PC-9 (cell line): ENCODE measurements around the gene TENM4. TPM values are rescaled to one million over a fixed set of nuclear protein-coding genes. Genes with fewer than 3 reads are reported as not detected.

ENCODE experiments used
- BruUV-seq: library from RNA; stranded (reverse); fragments of 400-500 nt; replicated peaks from 2 replicates; lab custom pipeline; 2021; lab: Mats Ljungman, UMichigan
- CTCF ChIA-PET: fragments of 300-600 bp; sonication (Branson Sonifier 250); formaldehyde crosslinking; loops from one replicate; lab custom pipeline; 2022; ENCODE audit warnings: antibody characterized with exemption; lab: Charles Lee
- POLR2A ChIA-PET: fragments of 300-600 bp; sonication (Branson Sonifier 250); formaldehyde crosslinking; loops from one replicate; lab custom pipeline; 2022; ENCODE audit warnings: antibody characterized with exemption; ENCODE audit not compliant: unreplicated experiment; lab: Charles Lee
- DNase-seq, 2 experiments: peaks; one replicate each; pipeline versions ENCODE4 v3.0.0 to v3.0.0-alpha.2; 2015 to 2022; ENCODE audit warnings: mixed read lengths in 1 of 2
- H2AFZ ChIP-seq: fragments of 200-600 bp; sonication (generic); 2 replicates; pipeline ENCODE4 v1.8.1; 2017; ENCODE audit warnings: antibody characterized with exemption
- H3F3A ChIP-seq: fragments of 200-600 bp; sonication (generic); 2 replicates; pipeline ENCODE4 v1.8.1; 2017; ENCODE audit warnings: antibody characterized with exemption, mild to moderate bottlenecking, low read depth; ENCODE audit not compliant: insufficient read depth
- H3K27ac ChIP-seq: fragments of 200-600 bp; sonication (generic); 2 replicates; pipeline ENCODE4 v1.6.1; 2016; ENCODE audit warnings: mixed run types
- H3K27me3 ChIP-seq: fragments of 200-600 bp; sonication (generic); 2 replicates; pipeline ENCODE4 v1.6.1; 2016; ENCODE audit warnings: low read depth, mixed run types; ENCODE audit not compliant: insufficient read depth
- H3K36me3 ChIP-seq: fragments of 200-600 bp; sonication (generic); 2 replicates; pipeline ENCODE4 v1.6.1; 2016; ENCODE audit warnings: low read depth, mixed run types
- H3K4me1 ChIP-seq: fragments of 200-600 bp; sonication (generic); replicated peaks from 2 replicates; pipeline ENCODE4 v1.6.1; 2016; ENCODE audit warnings: mixed run types; ENCODE audit not compliant: insufficient read depth
- H3K4me2 ChIP-seq: fragments of 200-600 bp; sonication (generic); 2 replicates; pipeline ENCODE4 v1.6.1; 2017; ENCODE audit warnings: mixed run types
- H3K4me3 ChIP-seq: fragments of 200-600 bp; sonication (generic); 2 replicates; pipeline ENCODE4 v1.6.1; 2016; ENCODE audit warnings: mixed run types
- H3K79me2 ChIP-seq: fragments of 200-600 bp; sonication (generic); 2 replicates; pipeline ENCODE4 v1.6.1; 2017; ENCODE audit warnings: low read depth, mixed run types
- H3K9me2 ChIP-seq: fragments of 200-600 bp; sonication (generic); 2 replicates; pipeline ENCODE4 v1.8.1; 2017; ENCODE audit warnings: mild to moderate bottlenecking; ENCODE audit not compliant: insufficient read depth
- H3K9me3 ChIP-seq: fragments of 200-600 bp; sonication (generic); 2 replicates; pipeline ENCODE4 v1.8.1; 2016; ENCODE audit warnings: low read depth; ENCODE audit not compliant: insufficient read depth
- H4K20me1 ChIP-seq: fragments of 200-600 bp; sonication (generic); 2 replicates; pipeline ENCODE4 v1.8.1; 2017; ENCODE audit not compliant: insufficient read depth
- EZH2 ChIP-seq: fragments of 200-600 bp; sonication (generic); IDR thresholded peaks from 2 replicates; pipeline ENCODE4 v1.8.0; 2017; ENCODE audit warnings: antibody characterized with exemption, low read depth
- intact Hi-C: fragments of 100-400 bp; cut with micrococcal nuclease; formaldehyde crosslinking; loops from one replicate; pipeline ENCODE4 v1.10.0; 2022; ENCODE audit not compliant: unreplicated experiment
- total RNA-seq: library from RNA; stranded (reverse); gene quantifications from 2 replicates; pipeline ENCODE4 v1.2.3, GENCODE V29; 2021
- TF ChIP-seq, protein P1 (sequence below): fragments of 200-600 bp; sonication (generic); conservative IDR thresholded peaks from 2 replicates; pipeline ENCODE4 v1.6.1; 2017; ENCODE audit warnings: mixed run types, antibody characterized with exemption, mild to moderate bottlenecking, moderate library complexity

The TENM4 gene
- total RNA-seq, 1 experiment from 2014 or later: not detected

DNA sequence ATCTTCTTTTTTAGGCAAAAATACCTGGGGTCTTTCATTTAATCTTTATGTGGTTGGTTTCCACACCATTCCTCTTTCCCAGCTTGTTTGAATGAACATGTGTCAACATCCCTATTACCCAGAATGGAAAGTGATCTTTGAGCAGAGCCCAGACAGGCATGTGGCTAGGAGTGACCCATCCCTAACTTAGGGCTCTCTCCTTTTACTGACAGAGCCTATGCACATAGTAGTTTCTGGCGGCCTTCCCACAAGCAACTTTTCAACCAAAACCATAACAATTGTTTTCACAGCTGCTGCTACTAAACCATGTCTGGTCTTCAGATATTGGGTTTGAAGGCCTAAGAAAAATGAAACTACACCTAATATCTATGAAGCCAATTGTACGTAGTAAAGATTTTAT lies 107.5 kb downstream of the TENM4 start:
- Histone ChIP-seq H3K4me1 (no peaks in the 10 kb centered on the region), H3K4me2 (no peak overlapping the region), H3F3A (no peaks in the 10 kb centered on the region), H3K27me3 (peaks cover 80% of the 10 kb centered on the region), H4K20me1 (no peaks in the 10 kb centered on the region), H3K27ac (no peak overlapping the region), H3K79me2 (no peaks in the 10 kb centered on the region), H3K4me3 (no peak overlapping the region), H3K9me2 (no peaks in the 10 kb centered on the region), H2AFZ (no peak overlapping the region), H3K9me3 (no peaks in the 10 kb centered on the region), H3K36me3 (no peaks in the 10 kb centered on the region)
- ChIA-PET POLR2A (no interaction called here), CTCF (no interaction called here)
- intact Hi-C loops: no loop called here
- no peak for DNase-seq
- TF ChIP-seq, protein P1, sequence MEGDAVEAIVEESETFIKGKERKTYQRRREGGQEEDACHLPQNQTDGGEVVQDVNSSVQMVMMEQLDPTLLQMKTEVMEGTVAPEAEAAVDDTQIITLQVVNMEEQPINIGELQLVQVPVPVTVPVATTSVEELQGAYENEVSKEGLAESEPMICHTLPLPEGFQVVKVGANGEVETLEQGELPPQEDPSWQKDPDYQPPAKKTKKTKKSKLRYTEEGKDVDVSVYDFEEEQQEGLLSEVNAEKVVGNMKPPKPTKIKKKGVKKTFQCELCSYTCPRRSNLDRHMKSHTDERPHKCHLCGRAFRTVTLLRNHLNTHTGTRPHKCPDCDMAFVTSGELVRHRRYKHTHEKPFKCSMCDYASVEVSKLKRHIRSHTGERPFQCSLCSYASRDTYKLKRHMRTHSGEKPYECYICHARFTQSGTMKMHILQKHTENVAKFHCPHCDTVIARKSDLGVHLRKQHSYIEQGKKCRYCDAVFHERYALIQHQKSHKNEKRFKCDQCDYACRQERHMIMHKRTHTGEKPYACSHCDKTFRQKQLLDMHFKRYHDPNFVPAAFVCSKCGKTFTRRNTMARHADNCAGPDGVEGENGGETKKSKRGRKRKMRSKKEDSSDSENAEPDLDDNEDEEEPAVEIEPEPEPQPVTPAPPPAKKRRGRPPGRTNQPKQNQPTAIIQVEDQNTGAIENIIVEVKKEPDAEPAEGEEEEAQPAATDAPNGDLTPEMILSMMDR: no peak
- TF ChIP-seq EZH2: no peak
- BruUV-seq: no TSS peak

GRCh38 chr11:79332017-79332416 lies 108.8 kb downstream of the TENM4 start:
- H3K9me2 ChIP-seq: no peaks in the 10 kb centered on the region
- no peak overlapping the region for H3K27ac ChIP-seq
- H3K36me3 ChIP-seq: no peaks in the 10 kb centered on the region
- intact Hi-C loops: no loop called here
- POLR2A ChIA-PET: no interaction called here
- H3K4me1 ChIP-seq: no peaks in the 10 kb centered on the region
- no peaks in the 10 kb centered on the region for H3F3A ChIP-seq
- H3K27me3 ChIP-seq: peaks cover 91% of the 10 kb centered on the region
- no peak for DNase-seq
- no peaks in the 10 kb centered on the region for H4K20me1 ChIP-seq
- H3K4me2 ChIP-seq: no peak overlapping the region
- no peak overlapping the region for H3K4me3 ChIP-seq
- CTCF ChIA-PET: no interaction called here
- no peaks in the 10 kb centered on the region for H3K79me2 ChIP-seq
- TF ChIP-seq EZH2: no peak
- TF ChIP-seq, protein P1: no peak
- H2AFZ ChIP-seq: no peak overlapping the region
- no peaks in the 10 kb centered on the region for H3K9me3 ChIP-seq
- no TSS peak for BruUV-seq

- no peak overlapping the region for H3K4me3 ChIP-seq
- intact Hi-C loops: no loop called here
- no peak for DNase-seq
- H4K20me1 ChIP-seq: no peaks in the 10 kb centered on the region
- H3K27me3 ChIP-seq: peaks cover 86% of the 10 kb centered on the region
- H3K9me2 ChIP-seq: no peaks in the 10 kb centered on the region
- no peak overlapping the region for H3K4me2 ChIP-seq
- H3K27ac ChIP-seq: no peak overlapping the region
- ChIA-PET POLR2A (no interaction called here), CTCF (no interaction called here)
- BruUV-seq: no TSS peak
- H3F3A ChIP-seq: no peaks in the 10 kb centered on the region
- H3K4me1 ChIP-seq: no peaks in the 10 kb centered on the region
- H3K9me3 ChIP-seq: no peaks in the 10 kb centered on the region
- no peaks in the 10 kb centered on the region for H3K79me2 ChIP-seq
- H3K36me3 ChIP-seq: no peaks in the 10 kb centered on the region
- no peak overlapping the region for H2AFZ ChIP-seq
- TF ChIP-seq, protein P1: no peak
- no peak for TF ChIP-seq EZH2
These were observed 109.5 kb downstream of the TENM4 start for GRCh38 chr11:79331203-79331901.
